DOHH2 (cell line): ENCODE results near the gene CNTN2.

Source experiments
- H3F3A ChIP-seq: fragments of 200-600 bp; sonication (generic), shearing (Covaris generic); 2 replicates; pipeline ENCODE4 v1.6.0; 2016; ENCODE audit warnings: antibody characterized with exemption, mild to moderate bottlenecking; ENCODE audit not compliant: control insufficient read depth, insufficient read depth
- H3K27ac ChIP-seq: fragments of 200-600 bp; sonication (generic); 2 replicates; pipeline ENCODE4 v1.5.1; 2014; ENCODE audit warnings: low read depth, mild to moderate bottlenecking, low read length, moderate library complexity
- H3K27me3 ChIP-seq: fragments of 200-600 bp; sonication (generic); 2 replicates; pipeline ENCODE4 v1.6.1; 2014; ENCODE audit warnings: mild to moderate bottlenecking, low read length, mixed read lengths; ENCODE audit not compliant: control insufficient read depth
- H3K36me3 ChIP-seq: fragments of 200-600 bp; sonication (generic); 2 replicates; pipeline ENCODE4 v1.6.1; 2014; ENCODE audit warnings: mild to moderate bottlenecking, low read length, moderate library complexity, mixed read lengths; ENCODE audit not compliant: control insufficient read depth
- H3K4me1 ChIP-seq: fragments of 200-600 bp; sonication (generic); 2 replicates; pipeline ENCODE4 v1.6.1; 2014; ENCODE audit warnings: mild to moderate bottlenecking, low read length, mixed read lengths; ENCODE audit not compliant: control insufficient read depth
- H3K4me2 ChIP-seq: fragments of 200-600 bp; sonication (generic); 2 replicates; pipeline ENCODE4 v1.6.0; 2014; ENCODE audit warnings: mild to moderate bottlenecking, low read length, moderate library complexity
- H3K4me3 ChIP-seq: fragments of 200-600 bp; sonication (generic); 2 replicates; pipeline ENCODE4 v1.5.1; 2014; ENCODE audit warnings: mild to moderate bottlenecking, low read length, mixed read lengths
- H3K79me2 ChIP-seq: fragments of 200-600 bp; sonication (generic); 2 replicates; pipeline ENCODE4 v1.6.1; 2014; ENCODE audit warnings: mild to moderate bottlenecking, low read length, mixed read lengths; ENCODE audit not compliant: control insufficient read depth
- H3K9me2 ChIP-seq: fragments of 200-600 bp; sonication (generic); replicated peaks from 2 replicates; pipeline ENCODE4 v1.6.1; 2014; ENCODE audit warnings: mild to moderate bottlenecking, low read length, mixed read lengths; ENCODE audit not compliant: control insufficient read depth
- H3K9me3 ChIP-seq: fragments of 200-600 bp; sonication (generic); 2 replicates; pipeline ENCODE4 v1.6.1; 2014; ENCODE audit warnings: antibody characterized with exemption, low read length, mixed read lengths; ENCODE audit not compliant: control insufficient read depth, insufficient read depth
- H4K20me1 ChIP-seq: fragments of 200-600 bp; sonication (generic); 2 replicates; pipeline ENCODE4 v1.6.0; 2014; ENCODE audit warnings: low read depth, mild to moderate bottlenecking, antibody characterized with exemption, low read length, moderate library complexity; ENCODE audit not compliant: control insufficient read depth, insufficient read depth
- EZH2phosphoT487 ChIP-seq: fragments of 200-600 bp; sonication (generic); IDR thresholded peaks from 2 replicates; pipeline ENCODE4 v1.6.1; 2017; ENCODE audit warnings: borderline replicate concordance, mild to moderate bottlenecking, antibody characterized with exemption, low read length, moderate library complexity, mixed read lengths
- TF ChIP-seq, protein P1 (sequence below): fragments of 200-600 bp; sonication (generic); IDR thresholded peaks from one replicate; pipeline ENCODE4 v1.5.1; 2014; ENCODE audit warnings: antibody characterized with exemption, mild to moderate bottlenecking, low read depth, low read length; ENCODE audit not compliant: poor library complexity, severe bottlenecking

The CNTN2 gene

DNA sequence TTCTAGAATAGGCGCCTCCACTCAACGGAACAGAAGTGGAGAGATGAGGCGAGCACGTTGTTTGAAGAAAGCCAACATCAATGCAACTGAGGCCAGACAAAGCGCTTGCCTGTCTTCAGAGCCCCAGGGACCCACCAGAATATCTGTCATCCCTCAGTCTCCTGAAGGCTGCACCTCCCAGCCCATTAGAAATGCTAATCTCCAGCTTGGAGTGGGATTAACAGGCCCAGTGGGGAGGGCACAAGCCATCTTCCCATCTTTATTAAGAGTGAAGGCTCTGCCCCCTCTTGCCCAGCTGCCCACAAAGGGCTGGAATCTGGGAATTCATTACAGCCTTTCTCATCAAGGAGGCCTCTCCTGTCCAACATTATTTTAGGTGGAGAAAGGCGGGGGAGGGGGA is 16.8 kb upstream of the CNTN2 start:
- no peak overlapping the region for H3K4me2 ChIP-seq
- no peak overlapping the region for H3K4me3 ChIP-seq
- H4K20me1 ChIP-seq: no peaks in the 10 kb centered on the region
- no peaks in the 10 kb centered on the region for H3K79me2 ChIP-seq
- no peaks in the 10 kb centered on the region for H3K27me3 ChIP-seq
- no peaks in the 10 kb centered on the region for H3K9me3 ChIP-seq
- H3F3A ChIP-seq: no peaks in the 10 kb centered on the region
- H3K27ac ChIP-seq: no peak overlapping the region
- H3K36me3 ChIP-seq: no peaks in the 10 kb centered on the region
- no peaks in the 10 kb centered on the region; the same call in 1 of the 2 replicates for H3K4me1 ChIP-seq
- no peaks in the 10 kb centered on the region for H3K9me2 ChIP-seq
- TF ChIP-seq EZH2phosphoT487: no peak
- TF ChIP-seq, protein P1, sequence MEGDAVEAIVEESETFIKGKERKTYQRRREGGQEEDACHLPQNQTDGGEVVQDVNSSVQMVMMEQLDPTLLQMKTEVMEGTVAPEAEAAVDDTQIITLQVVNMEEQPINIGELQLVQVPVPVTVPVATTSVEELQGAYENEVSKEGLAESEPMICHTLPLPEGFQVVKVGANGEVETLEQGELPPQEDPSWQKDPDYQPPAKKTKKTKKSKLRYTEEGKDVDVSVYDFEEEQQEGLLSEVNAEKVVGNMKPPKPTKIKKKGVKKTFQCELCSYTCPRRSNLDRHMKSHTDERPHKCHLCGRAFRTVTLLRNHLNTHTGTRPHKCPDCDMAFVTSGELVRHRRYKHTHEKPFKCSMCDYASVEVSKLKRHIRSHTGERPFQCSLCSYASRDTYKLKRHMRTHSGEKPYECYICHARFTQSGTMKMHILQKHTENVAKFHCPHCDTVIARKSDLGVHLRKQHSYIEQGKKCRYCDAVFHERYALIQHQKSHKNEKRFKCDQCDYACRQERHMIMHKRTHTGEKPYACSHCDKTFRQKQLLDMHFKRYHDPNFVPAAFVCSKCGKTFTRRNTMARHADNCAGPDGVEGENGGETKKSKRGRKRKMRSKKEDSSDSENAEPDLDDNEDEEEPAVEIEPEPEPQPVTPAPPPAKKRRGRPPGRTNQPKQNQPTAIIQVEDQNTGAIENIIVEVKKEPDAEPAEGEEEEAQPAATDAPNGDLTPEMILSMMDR: no peak

DNA sequence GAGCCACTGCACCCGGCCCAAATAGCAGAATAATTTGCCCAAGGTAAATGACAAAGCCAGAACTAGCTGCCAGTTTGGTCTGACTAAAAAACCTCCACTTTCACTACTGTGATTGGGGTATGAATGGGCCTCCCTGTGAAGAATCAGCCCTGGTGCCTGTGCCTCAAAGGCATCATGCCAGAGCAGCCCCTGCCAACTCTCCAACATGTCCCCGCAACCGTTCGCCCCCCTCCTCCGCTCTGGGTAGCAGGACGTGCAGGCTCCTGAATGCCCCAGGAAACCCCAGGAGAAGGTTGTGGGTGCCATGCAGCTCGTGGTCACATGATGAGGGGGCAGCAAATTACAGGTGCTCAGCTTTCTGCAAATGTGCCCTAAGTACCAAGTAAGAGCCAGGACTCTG is 14.6 kb upstream of the CNTN2 start:
- Histone ChIP-seq H3F3A (no peaks in the 10 kb centered on the region), H3K4me2 (no peak overlapping the region), H3K79me2 (no peaks in the 10 kb centered on the region), H3K36me3 (no peaks in the 10 kb centered on the region), H3K27ac (no peak overlapping the region), H3K9me2 (no peaks in the 10 kb centered on the region), H3K9me3 (no peaks in the 10 kb centered on the region), H3K4me3 (no peak overlapping the region), H3K4me1 (no peaks in the 10 kb centered on the region; the same call in 1 of the 2 replicates), H3K27me3 (no peaks in the 10 kb centered on the region), H4K20me1 (no peaks in the 10 kb centered on the region)
- TF ChIP-seq, protein P1: no peak
- no peak for TF ChIP-seq EZH2phosphoT487

DNA sequence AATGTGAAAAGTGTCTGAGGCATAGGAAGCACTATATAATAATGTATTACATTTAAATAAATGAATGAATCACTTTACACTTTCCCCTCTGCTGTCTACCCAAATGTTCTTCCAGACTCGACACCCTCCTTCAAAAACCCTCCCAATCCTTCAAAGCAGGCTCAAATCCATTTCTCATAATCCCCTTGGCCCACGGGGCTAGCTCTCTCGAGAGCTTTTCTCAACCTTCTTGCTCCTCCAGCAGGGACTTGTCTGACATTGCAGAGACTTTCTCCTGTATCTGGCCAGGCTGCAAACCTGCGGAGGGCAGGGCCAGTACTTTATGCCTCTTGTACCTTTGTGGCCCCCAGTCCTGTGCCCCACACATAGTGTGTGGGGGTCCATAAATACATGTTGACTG is 14.1 kb upstream of the CNTN2 start:
- no peaks in the 10 kb centered on the region; the same call in 1 of the 2 replicates for H3K4me1 ChIP-seq
- no peaks in the 10 kb centered on the region for H3K79me2 ChIP-seq
- TF ChIP-seq, protein P1: no peak
- no peak for TF ChIP-seq EZH2phosphoT487
- no peaks in the 10 kb centered on the region for H4K20me1 ChIP-seq
- no peaks in the 10 kb centered on the region for H3K27me3 ChIP-seq
- no peak overlapping the region for H3K4me3 ChIP-seq
- no peak overlapping the region for H3K4me2 ChIP-seq
- no peak overlapping the region for H3K27ac ChIP-seq
- no peaks in the 10 kb centered on the region for H3K9me2 ChIP-seq
- H3K9me3 ChIP-seq: no peaks in the 10 kb centered on the region
- H3F3A ChIP-seq: no peaks in the 10 kb centered on the region
- no peaks in the 10 kb centered on the region for H3K36me3 ChIP-seq

DNA sequence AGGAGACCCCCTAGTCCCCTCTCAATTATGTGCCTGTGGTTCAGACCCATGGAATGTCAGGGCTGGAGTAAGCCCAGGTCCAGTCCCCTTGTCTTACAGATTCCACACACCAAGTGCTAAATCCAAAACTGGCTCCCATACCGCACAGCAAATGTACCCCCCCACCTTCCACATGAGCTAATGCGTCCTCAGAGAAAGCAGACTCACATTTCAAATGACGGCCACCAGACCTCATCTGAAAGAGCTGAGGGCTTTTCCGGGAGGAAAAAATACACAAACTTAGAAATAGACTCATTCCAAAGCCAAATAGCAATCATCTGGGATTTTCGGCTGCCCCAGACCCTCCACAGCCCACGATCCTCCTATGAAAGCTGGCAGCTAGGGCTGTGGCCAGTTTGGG is 12.8 kb upstream of the CNTN2 start:
- Histone ChIP-seq H3K4me3 (no peak overlapping the region), H4K20me1 (no peaks in the 10 kb centered on the region), H3K79me2 (no peaks in the 10 kb centered on the region), H3K27ac (no peak overlapping the region), H3K4me2 (no peak overlapping the region), H3F3A (no peaks in the 10 kb centered on the region), H3K9me2 (no peaks in the 10 kb centered on the region), H3K36me3 (no peaks in the 10 kb centered on the region), H3K27me3 (no peaks in the 10 kb centered on the region), H3K4me1 (no peaks in the 10 kb centered on the region; the same call in 1 of the 2 replicates), H3K9me3 (no peaks in the 10 kb centered on the region)
- TF ChIP-seq, protein P1: no peak
- TF ChIP-seq EZH2phosphoT487: no peak
